ENCODE measurements around the gene ANTXR2.

- TF ChIP-seq EZH2 (IDR thresholded peaks at IDR 0.05; ENCODE audit: borderline replicate concordance, low read length): no peak
- no peak for TF ChIP-seq CTCF (IDR thresholded peaks at IDR 0.05; ENCODE audit: low read length)
These were observed 42.5 kb upstream of the ANTXR2 start for GRCh38 chr4:80115368-80116181.
